ENCODE data around the gene CNTN5. TPM values are rescaled to one million over a fixed set of nuclear protein-coding genes. Genes with fewer than 3 reads are reported as not detected.

CNTN5 gene
- total RNA-seq, 1 donor: under 0.01 TPM

- TF ChIP-seq CTCF (IDR thresholded peaks at IDR 0.05; ENCODE audit: insufficient read depth, low read depth, low read length): no peak
- no peak for DNase-seq (ENCODE audit: low read depth)
- no peak overlapping the region for H3K4me3 ChIP-seq (ENCODE audit: low read depth, low read length)
These were observed 363.0 kb downstream of the CNTN5 start for GRCh38 chr11:99383648-99384245.

DNA sequence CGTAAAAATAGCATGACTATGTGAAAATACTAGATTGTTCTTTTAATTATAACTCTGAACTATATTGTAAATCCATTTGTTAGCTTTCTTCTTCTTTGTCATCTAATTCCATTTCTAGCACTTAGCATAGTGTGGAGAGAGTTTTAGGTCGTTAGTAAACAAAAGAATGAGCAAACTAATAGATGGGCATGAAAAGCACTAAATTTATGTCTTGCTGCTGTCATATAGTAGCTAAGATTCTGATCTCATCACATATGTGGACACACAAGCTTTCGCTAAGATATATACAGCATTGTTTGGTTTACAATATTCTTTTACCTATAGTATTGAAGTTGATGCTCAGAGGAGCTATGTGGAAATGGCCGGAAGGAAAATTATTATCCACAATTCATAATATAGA lies 370.5 kb downstream of the CNTN5 start:
- no peak overlapping the region for H3K4me3 ChIP-seq (ENCODE audit: low read depth, low read length)
- DNase-seq (ENCODE audit: low read depth): no peak
- TF ChIP-seq CTCF (IDR thresholded peaks at IDR 0.05; ENCODE audit: insufficient read depth, low read depth, low read length): no peak

DNA sequence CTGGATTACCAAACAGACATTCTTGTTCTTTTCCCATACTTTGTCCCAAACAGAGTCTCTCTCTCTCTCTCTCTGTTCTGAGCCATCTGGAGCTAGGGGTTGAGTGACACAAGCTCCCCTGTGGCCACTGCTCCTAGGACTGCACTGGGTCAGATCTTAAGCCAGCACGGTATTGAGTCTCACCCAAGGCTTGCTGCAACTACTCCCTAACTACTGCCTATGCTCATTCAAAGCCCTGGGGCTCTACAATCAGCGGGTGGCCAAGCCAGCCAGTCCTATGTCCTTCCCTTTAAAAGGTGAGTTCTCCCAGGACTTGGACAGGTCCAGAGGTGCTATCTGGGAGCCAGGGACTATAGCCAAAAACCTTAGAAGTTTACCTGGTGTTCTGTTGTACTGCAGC lies 385.6 kb downstream of the CNTN5 start:
- H3K4me3 ChIP-seq (ENCODE audit: low read depth, low read length): no peak overlapping the region
- DNase-seq (ENCODE audit: low read depth): no peak

DNA sequence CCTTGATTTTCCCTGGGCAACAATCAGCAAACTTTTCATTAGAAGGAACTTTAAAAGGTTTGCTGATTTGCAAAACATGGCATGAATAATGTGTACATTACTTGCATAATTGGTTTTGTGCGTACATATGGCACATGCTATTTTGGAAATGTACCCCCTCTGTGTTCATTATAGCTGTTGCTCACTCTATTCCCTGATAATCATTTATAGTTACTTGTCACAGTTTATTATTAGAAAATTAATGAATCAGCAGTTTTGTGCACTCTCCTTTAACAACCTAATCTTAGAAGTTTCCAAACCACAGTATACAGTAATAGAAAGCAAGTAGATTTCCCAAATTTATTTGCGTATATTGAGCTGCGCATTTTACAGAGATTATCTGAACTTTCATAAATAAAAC lies 389.9 kb downstream of the CNTN5 start:
- no peak for DNase-seq (ENCODE audit: low read depth)
- no peak for TF ChIP-seq CTCF (IDR thresholded peaks at IDR 0.05; ENCODE audit: insufficient read depth, low read depth, low read length)
- no peak overlapping the region for H3K4me3 ChIP-seq (ENCODE audit: low read depth, low read length)

More for the DNA sequence above, 385.6 kb downstream of the CNTN5 start:
- no peak for TF ChIP-seq CTCF (IDR thresholded peaks at IDR 0.05; ENCODE audit: insufficient read depth, low read depth, low read length)

- H3K4me3 ChIP-seq (ENCODE audit: low read depth, low read length): no peak overlapping the region
- DNase-seq (ENCODE audit: low read depth): no peak
- TF ChIP-seq CTCF (IDR thresholded peaks at IDR 0.05; ENCODE audit: insufficient read depth, low read depth, low read length): no peak
These were observed 398.4 kb downstream of the CNTN5 start for GRCh38 chr11:99418927-99419720.

DNA sequence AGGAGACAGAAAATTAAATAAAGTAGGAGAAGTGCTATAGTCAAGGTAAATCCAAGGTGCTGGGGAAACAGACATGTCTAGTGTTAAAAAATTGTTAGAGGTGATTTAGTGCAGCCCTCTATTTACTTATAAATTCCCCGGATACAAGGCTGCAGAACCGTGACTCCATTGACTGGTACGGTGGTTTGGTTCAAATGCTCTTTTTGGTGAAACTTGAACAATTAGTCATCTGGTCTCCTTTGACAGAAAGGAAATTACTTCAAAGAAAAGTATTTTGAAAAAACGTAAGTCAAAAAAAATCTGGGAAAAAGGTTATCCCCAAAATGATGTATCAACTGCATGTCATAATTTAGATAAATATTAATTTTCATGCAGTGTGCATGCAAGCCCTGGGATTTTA lies 399.2 kb downstream of the CNTN5 start:
- no peak overlapping the region for H3K4me3 ChIP-seq (ENCODE audit: low read depth, low read length)
- no peak for TF ChIP-seq CTCF (IDR thresholded peaks at IDR 0.05; ENCODE audit: insufficient read depth, low read depth, low read length)
- DNase-seq (ENCODE audit: low read depth): no peak
